HG03558 (cell line): ENCODE data around the gene B3GAT1.
"Not testable (repeated sequence)": the region's sequence is repeated elsewhere in the genome, so short reads cannot be mapped to it uniquely, and the experiment has no call there.

Source experiments
- ATAC-seq: cut with Tn5 transposase; IDR thresholded peaks from one replicate; pipeline ENCODE4 v1.9.1; 2021; ENCODE audit warnings: moderate number of reproducible peaks; ENCODE audit not compliant: unreplicated experiment; ENCODE audit errors: extremely low read depth

B3GAT1 gene, protein sequence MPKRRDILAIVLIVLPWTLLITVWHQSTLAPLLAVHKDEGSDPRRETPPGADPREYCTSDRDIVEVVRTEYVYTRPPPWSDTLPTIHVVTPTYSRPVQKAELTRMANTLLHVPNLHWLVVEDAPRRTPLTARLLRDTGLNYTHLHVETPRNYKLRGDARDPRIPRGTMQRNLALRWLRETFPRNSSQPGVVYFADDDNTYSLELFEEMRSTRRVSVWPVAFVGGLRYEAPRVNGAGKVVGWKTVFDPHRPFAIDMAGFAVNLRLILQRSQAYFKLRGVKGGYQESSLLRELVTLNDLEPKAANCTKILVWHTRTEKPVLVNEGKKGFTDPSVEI

DNA sequence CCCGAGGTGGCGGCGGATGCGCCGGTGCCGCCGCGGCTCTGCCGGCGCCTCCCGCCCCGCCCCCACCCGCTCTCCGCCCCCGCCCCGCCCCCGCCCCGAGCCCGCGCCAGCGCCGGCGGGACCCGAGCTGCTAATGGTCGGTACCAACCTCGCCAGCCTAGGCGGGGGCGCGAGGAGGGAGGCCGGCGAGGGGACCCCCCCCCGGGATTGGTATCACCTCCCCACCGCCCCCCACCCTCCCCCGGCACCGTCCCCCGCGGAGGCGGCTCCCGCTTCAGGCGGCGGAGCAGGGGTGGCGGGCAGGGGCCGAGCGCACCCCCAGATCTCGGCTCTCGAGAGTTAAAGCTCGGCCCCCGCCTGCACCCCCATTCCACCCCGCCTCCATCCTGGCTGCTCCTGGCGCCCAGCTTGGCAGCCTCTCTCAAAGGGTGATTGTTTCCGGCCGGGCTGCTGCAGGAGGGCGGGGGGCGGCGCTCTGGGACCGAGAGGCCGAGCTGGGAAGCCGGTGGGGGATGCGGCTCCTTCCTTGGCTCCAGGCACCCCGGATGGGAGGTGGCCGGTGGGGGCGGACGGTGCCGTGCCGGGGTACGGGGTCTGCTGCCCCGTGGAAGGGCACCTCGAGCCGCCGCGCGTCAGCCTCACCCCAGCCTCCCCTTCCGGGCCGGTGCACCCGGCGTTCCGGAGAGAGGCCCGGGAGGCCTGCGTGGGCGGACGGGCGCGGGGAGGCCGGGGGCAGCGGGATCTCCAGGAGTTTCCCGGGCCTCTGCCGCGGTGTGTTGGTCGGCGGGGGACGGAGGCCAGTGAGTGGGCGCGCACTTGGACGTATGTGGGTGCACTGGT lies at the start of gene B3GAT1:
TSS of gene B3GAT1 (minus strand) at position 40 of the 840 bp plus-strand sequence. CDS start 24,583 bp downstream, outside the sequence.
- ATAC-seq = no peak

DNA sequence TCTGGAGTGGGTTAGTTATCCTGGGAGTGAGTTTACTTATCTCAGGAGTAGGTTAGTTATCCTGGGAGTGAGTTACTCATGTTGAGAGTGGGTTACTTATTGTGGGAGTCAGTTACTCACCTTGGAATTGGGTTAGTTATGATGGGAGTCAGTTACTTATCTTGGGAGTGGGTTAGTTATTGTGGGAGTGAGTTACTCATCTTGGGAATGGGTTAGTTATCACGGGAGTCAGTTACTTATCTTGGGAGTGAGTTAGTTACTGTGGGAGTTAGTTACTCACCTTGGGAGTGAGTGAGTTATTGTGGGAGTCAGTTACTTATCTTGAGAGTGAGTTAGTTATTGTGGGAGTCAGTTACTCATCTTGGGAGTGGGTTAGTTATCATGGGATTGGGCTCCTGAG lies 49.6 kb upstream of the B3GAT1 start:
- ATAC-seq = no peak

DNA sequence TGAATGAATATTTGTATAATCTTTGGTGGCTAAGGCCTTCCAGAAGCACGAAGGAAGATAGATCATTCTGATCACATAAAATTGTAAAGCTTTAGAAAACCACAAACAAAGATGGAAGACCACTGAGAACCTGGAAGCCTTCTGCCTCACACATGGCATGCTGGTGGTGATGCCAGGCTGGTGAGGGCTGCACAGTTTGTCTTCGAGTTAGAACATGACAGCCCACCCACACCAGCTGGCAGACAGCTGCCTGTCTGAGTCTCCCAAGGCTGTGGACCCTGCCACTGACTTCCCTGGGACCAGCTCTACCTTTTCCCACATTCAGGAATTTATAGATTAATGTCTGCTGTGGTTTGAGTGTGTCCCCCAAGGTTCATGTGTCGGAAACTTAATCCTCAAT lies 48.8 kb upstream of the B3GAT1 start:
- no peak for ATAC-seq

DNA sequence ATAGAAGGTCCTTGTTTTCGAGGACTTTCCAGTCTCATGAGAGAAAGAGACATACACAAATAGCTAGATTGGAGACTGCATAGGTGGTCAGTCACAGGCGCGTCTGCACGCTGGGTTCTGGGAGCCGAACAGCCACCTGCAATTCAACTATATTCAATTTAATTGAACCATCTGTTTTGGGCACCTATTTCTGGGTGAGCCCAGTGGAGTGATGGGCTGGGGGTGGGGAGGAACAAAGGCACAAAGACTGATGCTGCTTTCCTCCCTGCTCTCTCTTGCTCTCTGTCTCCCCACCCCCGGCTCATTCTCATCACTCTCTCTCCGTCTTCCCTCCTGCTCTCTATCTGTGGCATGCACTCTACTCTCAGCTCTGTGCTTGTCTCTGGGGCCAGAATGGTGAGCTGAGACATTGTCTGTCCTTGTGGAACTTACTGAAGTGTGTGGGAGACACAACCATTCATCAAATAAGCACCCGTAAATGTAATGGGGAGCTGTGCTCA lies 48.1 kb upstream of the B3GAT1 start:
- no peak for ATAC-seq

DNA sequence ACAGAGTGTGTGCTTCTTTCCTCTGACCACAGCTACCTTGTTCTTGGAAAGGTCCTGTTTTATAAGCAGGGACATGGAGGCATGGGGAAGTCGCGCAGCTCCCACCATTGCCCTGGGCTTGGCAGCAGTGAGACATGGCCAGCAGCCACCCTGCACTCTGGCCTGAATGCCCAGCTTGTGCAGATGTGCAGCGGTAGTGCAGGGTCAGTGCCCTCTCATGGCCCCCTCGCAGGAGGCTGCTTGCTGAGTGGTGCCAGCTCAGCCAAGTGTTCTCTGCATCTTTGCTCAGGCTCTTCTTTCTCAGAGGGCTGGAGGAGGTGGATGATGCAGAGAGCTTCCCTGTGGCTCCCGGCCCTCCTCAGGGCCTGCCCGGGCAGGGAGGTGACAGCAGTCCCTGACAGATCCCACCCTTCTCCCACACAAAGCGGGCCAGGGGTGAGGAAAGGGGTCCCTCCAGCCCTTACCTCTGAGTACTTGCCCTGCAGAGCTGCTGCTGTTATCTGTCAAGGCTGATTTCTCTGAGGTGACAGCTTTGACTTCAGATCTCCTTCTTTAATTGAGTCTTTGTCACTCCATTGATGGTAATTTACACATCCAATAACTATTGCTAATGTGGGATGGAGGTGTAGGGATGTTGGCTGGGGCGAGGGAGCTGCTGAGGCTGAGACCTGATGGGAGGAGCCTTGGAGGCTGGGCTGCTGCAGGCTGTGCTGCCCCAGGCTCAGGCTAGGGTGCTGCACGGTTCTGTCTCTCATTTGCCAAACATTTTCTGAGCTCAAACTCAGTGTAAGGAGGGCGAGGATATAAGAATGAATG lies 47.4 kb upstream of the B3GAT1 start:
- no peak for ATAC-seq

DNA sequence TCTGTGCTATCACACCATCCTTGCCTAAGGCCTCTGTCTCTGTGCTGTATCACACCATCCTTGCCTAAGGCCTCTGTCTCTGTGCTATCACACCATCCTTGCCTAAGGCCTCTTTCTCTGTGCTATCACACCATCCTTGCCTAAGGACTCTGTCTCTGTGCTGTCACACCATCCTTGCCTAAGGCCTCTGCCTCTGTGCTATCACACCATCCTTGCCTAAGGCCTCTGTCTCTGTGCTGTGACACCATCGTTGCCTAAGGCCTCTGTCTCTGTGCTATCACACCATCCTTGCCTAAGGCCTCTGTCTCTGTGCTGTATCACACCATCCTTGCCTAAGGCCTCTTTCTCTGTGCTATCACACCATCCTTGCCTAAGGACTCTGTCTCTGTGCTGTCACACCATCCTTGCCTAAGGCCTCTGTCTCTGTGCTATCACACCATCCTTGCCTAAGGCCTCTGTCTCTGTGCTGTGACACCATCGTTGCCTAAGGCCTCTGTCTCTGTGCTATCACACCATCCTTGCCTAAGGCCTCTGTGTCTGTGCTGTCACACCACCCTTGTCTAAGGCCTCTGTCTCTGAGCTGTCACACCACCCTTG lies 45.5 kb upstream of the B3GAT1 start:
- not testable (repeated sequence) for ATAC-seq

DNA sequence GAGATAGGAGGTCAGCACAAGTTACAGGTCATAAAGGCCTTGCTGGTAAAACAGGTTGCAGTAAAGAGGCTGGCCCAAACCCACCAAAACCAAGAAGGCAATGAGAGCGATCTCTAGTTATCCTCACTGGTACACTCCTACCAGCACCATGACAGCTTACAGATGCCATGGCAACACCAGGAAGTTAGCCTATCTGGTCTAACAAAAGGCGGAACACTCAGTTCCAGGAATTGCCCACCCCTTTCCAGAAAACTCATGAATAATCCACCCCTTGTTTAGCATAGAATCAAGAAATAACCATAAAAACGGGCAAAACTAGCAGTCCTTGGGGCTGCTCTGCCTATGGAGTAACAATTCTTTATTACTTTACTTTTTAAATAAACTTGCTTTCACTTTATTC lies 43.5 kb upstream of the B3GAT1 start:
- ATAC-seq = no peak

DNA sequence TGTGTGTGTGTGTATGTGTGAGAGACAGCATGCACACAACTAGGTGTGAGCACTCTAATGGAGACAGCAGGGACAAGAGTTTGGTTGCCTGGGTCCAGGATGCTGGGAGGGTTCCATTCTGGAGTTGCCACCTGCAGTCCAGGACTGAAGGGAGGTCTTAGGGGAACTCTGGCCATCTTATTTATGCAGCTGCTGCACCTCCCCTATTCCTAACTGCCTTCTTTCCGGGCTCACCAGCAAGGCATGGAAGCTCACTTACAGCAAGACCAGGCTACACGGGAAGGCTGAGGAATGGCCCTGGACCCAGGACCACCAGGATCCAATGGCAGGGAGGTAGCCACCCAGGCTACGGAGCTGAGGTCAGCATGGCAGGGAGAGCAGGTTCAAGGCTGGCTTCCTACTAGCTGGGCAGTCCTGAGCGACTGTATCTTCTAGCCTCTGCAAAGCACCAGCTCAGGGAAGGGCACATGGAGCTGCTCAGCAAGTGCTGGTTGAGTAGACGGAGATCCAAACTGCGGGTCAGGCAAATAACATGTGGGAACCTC lies 42.2 kb upstream of the B3GAT1 start:
- no peak for ATAC-seq

DNA sequence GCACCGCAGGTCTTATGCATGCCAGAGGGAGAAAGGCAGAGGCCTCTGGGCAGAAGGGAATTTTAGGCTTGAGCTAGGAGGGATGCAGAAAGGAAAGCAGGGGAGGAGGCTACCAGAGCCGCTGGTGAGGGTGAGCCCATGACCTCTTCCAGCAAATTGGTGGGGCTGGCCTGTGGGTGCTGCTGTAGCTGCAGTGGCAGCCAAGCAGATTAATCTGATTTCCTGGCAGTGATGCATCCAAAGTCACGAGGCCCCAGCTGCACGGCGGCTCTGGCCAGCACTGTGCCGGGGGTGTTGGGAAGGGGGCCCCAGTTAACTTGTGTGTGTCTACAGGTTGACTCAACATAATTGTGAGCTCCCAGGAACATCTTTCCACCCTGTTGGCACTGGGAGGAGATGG lies 41.4 kb upstream of the B3GAT1 start:
- no peak for ATAC-seq

DNA sequence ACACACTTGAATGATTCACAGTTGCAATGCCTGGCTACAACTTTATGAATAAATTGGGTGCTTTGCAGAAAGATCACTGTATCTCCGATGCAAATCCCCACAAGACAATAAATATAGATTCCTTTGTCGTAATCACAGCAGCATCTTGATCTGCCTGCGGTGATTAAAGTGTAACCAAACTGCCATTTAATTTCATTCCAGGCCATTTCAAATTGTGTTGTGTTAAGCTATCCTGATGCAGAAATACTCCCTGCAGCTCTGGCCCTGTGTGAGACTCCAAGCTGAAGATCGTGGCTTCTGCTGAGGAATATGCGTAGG lies 40.8 kb upstream of the B3GAT1 start:
- ATAC-seq = no peak

DNA sequence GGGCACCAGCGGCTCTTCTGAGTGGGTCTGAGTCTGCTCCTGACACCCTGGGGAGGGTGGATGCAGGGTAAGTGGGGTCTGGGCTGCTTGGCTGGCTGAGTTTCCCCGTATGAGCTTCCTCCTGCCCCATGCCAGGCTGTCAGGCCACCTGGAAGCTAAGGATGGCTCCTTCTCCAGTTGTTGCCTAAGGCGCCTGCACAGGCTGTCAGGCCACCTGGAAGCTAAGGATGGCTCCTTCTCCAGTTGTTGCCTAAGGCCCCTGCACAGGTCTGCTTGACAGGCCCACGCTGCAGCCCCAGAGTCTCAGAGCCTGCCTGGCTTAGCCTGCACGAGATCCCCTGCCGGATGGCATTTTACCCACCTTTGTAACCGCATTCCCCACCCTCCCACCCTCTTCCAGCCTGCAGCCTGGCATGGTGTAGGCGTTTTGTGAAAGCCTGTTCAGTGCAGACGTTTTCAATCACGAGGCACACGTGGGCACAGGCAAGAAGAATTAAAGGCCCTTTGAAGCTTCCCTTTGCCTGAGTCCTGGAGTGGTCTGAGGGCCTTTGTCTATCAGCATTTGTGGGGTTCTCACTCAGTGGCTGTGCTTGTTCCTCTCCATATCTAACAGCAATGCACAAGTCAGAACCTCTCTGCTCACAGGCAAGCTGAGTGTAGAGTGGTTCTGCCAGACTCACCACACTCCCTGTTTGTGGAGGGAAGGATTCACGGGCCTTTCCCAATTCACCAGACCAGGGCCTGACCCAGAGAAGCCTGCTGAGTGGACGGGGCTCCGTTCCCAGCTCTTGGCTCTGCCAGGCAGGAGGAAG lies 40.2 kb upstream of the B3GAT1 start:
- no peak for ATAC-seq

DNA sequence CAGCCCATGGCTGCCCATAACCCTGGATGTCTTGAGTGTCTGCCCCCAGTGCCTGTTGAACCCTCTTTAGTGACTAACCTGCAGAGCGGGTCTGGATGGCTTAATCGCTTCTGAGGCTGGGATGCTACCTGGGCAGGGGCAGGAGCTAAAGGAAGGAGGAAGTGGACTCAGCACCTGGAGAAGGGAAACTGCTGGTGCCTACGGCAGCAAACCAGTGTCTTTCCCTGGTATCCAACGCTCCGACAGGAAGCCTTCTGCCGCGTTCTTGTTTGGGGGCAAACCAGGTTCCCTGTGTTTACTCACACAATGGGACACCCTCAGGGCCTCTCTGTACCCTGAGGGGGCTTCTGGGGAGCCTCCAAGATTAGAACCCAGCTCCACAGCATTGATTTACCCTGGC lies 38.1 kb upstream of the B3GAT1 start:
- no peak for ATAC-seq

DNA sequence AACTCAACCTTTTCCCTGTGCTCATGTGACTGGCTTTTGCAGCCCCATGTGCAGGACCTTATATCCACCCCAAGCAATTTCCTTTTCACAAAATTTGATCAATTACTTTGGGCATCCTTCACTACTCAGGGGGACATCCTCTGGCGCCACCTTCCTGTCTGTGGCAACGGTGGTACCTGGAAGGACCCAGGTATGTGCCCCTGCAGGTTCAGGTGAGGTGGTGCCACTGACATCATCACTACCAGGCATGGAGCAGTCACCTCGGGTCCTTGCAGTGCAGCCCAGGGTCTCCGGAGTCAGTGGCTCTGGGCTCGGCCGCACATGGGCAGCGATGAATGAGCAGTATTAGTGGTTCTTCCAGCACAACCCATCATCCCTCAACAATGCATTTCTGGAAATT lies 37.7 kb upstream of the B3GAT1 start:
- no peak for ATAC-seq

DNA sequence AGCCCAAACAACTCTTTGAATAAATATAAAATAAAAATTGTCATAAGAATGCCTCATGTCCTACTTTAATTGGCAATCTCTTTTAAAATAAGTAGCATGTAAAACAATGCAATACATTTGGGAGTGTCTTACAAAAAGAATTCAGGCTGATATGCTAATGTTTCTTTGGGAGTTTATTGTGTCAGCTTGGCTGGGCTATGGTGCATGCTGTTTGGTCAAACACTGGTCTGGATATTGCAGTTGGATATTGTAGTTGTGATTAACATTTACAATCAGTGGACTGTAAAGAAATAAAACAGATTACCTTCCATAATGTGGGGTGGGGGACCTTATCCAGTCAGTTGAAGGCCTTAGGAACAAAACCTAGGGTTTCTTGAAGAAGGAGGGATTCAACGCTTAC lies 37.0 kb upstream of the B3GAT1 start:
- ATAC-seq = no peak

DNA sequence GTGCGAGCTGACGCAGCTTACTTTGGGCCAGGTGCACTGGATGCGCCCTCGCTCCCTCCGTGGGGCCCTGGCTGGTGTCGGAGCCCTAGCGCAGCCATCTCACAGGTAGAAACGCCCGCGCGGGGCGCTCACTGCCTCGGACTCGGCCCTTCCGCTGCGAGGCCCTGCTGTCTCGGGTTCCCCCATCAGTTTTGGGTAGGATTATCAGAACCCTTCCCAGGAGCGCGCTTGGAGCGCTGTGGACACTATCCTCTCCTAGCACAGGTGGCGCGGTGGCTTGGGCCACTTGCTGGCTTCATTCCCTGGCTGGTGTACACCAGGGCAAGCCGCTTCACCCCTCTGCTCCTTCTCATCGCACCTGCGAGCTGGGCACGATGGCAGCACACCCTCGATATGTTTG lies 35.7 kb upstream of the B3GAT1 start:
- ATAC-seq = no peak

DNA sequence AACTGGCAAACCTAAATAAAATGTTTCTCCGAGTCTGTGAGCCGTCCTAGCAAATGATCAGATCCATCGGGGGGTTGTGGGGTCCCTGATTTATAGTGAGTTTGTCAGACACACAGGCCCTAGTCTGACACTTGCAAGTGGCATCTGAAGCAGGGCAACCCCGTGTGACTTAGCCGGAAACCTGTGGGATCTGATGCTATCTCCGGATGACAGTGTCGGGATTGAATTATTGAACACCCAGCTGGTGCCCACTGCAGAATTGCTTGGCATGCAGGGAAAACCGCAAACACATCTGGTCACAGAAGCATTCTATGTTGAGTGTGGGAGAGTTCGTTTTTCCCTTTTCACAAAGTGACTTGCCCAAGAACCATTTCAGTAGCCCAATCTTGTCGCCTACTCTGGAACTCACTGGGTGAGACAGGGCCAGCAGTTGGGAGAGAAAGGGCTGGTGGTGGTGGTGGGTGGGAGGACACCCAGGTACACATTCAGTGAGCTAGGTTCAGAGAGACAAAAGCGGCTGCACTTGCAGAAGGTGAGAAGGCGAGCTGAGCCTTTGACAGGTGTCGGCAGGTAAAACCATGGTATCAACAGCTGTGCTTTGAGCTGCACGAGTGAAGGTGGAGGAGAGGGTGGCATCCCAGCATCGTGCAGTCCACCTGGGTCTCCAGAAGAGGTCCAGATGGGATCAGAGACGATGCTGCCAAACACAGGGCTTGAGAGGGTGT lies 33.7 kb upstream of the B3GAT1 start:
- ATAC-seq = no peak

DNA sequence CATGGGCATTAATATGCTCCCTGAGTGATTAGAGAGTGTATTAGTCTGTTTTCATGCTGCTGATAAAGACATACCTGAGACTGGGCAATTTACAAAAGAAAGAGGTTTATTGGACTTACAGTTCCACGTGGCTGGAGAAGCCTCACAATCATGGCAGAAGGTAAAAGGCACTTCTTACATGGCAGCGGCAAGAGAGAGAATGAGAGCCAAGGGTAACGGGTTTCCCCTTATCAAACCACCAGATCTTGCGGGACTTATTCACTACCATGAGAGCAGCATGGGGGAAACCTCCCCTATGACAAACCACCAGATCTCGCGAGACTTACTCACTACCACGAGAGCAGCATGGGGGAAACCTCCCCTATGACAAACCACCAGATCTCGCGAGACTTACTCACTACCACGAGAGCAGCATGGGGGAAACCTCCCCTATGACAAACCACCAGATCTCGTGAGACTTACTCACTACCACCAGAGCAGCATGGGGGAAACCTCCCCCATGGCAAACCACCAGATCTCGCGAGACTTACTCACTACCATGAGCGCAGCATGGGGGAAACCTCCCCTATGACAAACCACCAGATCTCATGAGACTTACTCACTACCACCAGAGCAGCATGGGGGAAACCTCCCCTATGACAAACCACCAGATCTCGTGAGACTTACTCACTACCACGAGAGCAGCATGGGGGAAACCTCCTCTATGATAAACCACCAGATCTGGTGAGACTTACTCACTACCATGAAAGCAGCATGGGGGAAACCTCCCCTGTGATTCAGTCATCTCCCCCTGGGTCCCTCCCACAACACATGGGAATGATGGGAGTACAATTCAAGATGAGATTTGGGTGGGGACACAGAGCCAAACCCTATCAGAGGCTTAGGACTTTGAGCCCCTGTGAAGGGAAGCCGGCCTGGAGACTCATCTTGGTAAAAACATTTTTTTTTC lies 32.4 kb upstream of the B3GAT1 start:
- ATAC-seq = not testable (repeated sequence)

DNA sequence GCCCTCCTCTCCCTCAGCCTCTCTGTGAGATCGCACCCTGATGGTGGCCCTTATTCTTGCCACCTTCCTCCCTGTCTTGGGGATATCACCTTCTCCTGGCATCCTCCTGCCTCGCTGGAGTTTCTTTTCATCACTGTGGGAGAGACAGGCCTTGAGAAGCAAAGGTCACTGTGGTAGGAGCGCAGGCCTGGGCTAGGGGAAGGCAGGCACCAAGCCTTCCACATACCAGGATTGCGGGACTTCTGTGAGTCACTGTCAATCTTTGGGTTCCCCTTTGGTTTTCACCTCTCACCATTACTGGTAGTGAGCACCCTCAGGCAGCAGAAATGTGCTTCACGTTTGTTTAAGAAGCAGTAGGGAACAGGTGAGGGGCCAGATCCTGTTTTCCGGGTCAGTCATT lies 31.2 kb upstream of the B3GAT1 start:
- ATAC-seq = no peak
